ENCODE data around the gene PLXNA1.

PLXNA1 gene

DNA sequence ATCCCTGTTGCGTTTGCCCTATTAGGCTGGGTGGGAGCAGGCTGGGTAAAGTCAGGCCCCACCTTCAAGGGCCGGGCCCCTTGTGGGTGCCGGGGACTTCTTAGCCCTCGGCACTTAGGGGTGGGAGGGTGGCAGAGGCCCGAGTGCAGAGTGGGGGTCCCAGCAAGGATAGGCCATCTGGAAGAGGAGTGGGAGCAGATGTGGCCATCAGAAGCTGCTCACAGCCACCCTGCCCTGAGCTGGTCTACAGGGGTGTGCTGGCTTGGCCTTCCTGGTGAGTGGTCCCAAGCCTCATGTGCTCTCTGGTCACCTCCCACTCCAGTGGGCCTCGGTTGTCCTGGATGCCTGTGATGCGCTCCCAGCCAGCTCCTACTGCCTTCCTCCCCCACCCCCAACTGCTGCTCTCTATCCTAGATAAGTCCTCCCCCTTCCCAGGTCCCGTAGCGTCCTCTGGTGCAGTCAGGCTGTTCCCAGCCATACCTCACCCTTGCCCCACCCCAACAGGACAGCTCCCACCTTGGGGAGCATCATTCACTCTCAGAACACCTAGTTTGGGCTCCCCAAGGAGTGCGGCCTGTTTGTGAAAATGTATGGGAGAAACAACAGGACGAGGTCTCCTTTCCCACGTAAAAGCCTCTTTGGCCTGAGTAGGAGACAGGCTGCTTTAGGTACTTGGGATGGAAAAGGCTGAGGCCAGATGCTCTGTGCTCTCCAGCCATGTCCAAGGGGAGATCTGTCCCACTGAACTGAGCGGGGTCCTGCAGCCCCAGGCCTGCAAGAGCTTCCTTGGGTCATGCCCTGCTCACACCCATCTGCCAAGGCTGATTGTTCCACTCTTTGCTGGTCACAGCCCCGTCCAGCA is 24.9 kb upstream of the PLXNA1 start:
- Mint-ChIP-seq H3K4me1 (ENCODE audit: low read depth in 2 of 2) (peaks cover 4% of the 10 kb centered on the region in 2 donors), H3K27ac (no peak overlapping the region), H3K4me3 (no peak overlapping the region)

DNA sequence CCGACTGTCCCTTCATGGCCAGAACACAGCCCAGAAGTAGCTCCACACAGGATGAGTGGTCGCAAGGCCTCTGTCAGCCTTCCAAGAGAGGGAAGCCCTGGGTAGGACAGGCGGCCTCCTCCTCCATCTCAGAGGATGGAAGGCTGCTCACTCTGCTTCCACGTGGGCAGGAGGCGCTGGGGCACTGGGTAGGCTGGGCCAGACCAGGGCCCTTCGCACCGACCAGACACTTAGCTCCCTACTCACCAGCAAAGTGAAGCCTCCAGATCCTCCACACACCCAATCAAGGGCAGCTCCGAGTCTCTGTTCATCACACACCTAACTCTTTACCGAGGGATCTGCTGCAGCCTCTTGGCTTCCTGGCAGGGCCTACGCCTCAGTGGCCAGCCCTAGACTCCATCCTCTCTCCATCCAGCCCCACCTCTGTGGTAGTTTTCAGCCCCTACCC is 24.3 kb upstream of the PLXNA1 start:
- Mint-ChIP-seq H3K27ac (no peak overlapping the region), H3K36me3 (ENCODE audit: insufficient read depth) (no peaks in the 10 kb centered on the region), H3K9me3 (no peaks in the 10 kb centered on the region), H3K4me1 (ENCODE audit: low read depth in 2 of 2) (peaks cover 4% of the 10 kb centered on the region in 2 donors), H3K27me3 (no peaks in the 10 kb centered on the region), H3K4me3 (no peak overlapping the region)
- DNase-seq (no peak), ATAC-seq (replicated peaks) (no peak)

More for the DNA sequence above, 24.9 kb upstream of the PLXNA1 start:
- H3K36me3 Mint-ChIP-seq (ENCODE audit: insufficient read depth): no peaks in the 10 kb centered on the region
- H3K27me3 Mint-ChIP-seq: no peaks in the 10 kb centered on the region
- DNase-seq (no peak), ATAC-seq (replicated peaks) (no peak)
- no peaks in the 10 kb centered on the region for H3K9me3 Mint-ChIP-seq

DNA sequence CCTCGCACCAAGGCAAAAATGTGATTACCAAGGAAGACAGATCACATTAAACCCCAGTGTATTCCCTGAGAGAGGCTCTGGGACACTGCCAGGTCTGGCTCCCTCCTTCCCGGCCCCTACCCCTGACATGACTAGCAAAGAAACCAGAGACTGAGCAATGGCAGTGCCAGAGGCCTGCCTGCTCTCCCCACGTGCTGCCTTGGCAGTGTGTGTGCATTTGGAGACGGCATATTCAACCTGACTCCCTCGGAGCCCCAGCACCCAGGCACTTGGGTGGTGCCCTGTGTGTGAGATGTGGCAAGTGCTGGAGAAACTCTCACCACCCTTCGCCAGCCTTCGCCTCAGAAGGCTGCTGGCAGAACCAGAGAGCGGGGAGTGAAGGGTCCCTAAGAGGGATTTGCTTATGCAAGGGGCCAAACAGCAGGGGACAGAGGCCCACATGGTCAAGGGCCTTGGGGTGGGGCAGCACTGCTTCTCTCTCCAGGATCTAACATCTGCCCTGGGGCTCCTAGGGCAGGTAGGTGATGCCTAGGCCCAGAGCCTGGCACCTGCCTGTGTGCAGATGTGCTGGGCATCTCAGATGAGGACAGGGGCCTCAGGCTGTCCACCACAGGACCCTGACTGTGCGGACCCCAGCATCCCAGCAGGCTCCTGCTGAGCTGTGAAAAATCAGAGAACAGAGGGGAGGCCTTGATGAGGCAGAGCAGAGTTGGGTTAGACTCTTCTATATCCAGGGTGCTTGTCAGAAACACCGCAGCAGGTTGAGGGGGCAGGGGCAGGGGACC is 23.6 kb upstream of the PLXNA1 start:
- Mint-ChIP-seq H3K27ac (no peak overlapping the region), H3K4me3 (no peak overlapping the region), H3K27me3 (peaks cover 0 to under 1% of the 10 kb centered on the region in 2 donors), H3K9me3 (no peaks in the 10 kb centered on the region), H3K36me3 (ENCODE audit: insufficient read depth) (no peaks in the 10 kb centered on the region), H3K4me1 (ENCODE audit: low read depth in 2 of 2) (peaks cover 4 to 6% of the 10 kb centered on the region in 2 donors)
- ATAC-seq (replicated peaks) (no peak), DNase-seq (no peak)

DNA sequence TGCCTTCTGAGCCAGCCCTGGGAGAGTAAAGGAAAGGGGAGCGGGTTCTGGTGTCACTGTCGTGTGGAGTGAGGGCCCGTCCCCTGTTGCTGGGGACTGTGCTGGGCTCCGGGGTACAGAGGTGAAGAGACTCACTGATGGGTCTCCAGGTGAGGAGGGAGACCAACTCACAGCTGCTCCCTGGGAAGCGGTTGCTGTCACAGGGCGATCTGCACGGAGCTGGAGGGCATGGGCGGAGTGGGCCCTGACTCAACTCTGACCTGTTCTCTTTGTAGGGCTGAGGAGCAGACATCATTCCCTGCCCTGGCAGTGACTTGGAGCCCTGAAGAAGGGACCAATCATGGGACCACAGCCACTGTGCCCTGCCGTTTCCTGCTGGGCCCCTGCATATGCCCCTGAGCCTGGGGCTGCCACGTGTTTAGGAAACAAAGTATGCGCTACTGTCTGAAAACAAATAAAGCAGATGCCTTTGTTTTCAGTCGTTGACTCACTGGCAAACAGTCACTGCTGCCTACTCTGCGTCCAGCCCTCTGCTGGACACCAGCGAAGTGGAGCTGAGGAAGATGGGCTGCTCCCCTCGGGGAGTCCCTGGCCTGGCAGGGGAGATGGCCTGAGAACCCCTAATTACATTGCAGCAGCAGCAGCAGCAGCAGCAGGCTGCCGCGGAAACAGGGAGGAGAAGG is 22.9 kb upstream of the PLXNA1 start:
- Mint-ChIP-seq H3K27ac (peak overlapping the region in 1 of 2 donors; percentile 75), H3K27me3 (peaks cover 5 to 7% of the 10 kb centered on the region in 2 donors)

DNA sequence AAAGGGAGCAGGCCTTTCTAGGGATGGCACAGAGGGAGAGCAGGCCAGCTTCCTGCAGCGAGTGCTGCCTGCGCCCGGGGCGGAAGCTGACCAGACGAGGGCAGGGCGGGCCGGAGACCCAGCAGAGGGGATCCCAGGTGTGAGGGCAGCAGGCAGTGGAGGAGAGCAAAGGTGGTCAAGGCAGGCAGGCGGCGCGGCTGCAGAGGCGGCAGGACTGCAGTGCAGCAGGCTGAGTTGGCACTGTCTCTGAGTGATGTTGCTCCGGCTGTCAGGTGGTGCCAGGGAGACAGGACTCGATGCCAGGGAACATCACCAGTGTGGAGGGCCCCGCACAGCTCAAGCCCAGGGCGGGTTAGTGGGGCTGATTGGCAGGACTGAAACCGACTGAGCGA is 22.3 kb upstream of the PLXNA1 start:
- Mint-ChIP-seq H3K9me3 (no peaks in the 10 kb centered on the region), H3K4me1 (ENCODE audit: low read depth in 2 of 2) (peaks cover 4 to 6% of the 10 kb centered on the region in 2 donors), H3K4me3 (no peak overlapping the region), H3K27ac (peak overlapping the region in 1 of 2 donors; percentile 75), H3K36me3 (ENCODE audit: insufficient read depth) (no peaks in the 10 kb centered on the region), H3K27me3 (peaks cover 5 to 7% of the 10 kb centered on the region in 2 donors)
- DNase-seq (no peak), ATAC-seq (replicated peaks) (no peak)

More for the DNA sequence above, 22.9 kb upstream of the PLXNA1 start:
- Mint-ChIP-seq H3K4me1 (ENCODE audit: low read depth in 2 of 2) (peaks cover 4 to 6% of the 10 kb centered on the region in 2 donors), H3K4me3 (no peak overlapping the region), H3K36me3 (ENCODE audit: insufficient read depth) (no peaks in the 10 kb centered on the region), H3K9me3 (no peaks in the 10 kb centered on the region)
- no peak for ATAC-seq (replicated peaks)
- DNase-seq: no peak

DNA sequence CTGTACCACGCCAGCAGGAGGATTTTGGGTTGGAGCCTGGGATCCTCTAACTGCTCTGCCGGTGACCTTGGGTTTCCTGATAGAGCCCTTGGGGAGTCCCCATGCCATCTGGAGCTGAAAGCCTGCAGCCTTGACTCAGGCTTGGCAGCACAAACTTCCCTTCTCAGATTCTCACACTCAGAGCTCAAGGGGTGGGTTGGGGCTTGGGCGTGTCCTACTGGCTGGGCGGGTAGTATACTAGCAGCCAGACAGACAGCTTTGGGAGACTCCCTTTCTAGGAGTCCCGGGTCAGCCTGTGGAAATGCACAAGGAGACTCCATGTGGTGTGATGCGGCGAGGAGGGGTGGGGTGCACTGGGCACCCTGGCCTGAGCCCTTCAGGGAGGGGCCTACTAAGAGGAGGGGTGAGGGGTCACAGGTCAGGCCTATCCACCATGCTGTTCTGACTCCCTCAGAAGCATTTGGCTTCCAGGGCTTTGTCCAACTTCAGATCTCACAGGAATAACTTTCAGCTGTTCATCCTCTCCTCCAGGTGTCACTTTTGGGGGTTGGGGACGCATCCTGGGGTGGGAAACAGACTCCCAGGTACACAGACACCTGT is 21.6 kb upstream of the PLXNA1 start:
- peaks cover 2 to 6% of the 10 kb centered on the region in 2 donors for H3K4me1 Mint-ChIP-seq (ENCODE audit: low read depth in 2 of 2)
- H3K36me3 Mint-ChIP-seq (ENCODE audit: insufficient read depth): no peaks in the 10 kb centered on the region
- no peak for DNase-seq
- no peak overlapping the region for H3K4me3 Mint-ChIP-seq
- no peak for ATAC-seq (replicated peaks)
- no peak overlapping the region for H3K27ac Mint-ChIP-seq
- peaks cover 5 to 7% of the 10 kb centered on the region in 2 donors for H3K27me3 Mint-ChIP-seq
- no peaks in the 10 kb centered on the region for H3K9me3 Mint-ChIP-seq

DNA sequence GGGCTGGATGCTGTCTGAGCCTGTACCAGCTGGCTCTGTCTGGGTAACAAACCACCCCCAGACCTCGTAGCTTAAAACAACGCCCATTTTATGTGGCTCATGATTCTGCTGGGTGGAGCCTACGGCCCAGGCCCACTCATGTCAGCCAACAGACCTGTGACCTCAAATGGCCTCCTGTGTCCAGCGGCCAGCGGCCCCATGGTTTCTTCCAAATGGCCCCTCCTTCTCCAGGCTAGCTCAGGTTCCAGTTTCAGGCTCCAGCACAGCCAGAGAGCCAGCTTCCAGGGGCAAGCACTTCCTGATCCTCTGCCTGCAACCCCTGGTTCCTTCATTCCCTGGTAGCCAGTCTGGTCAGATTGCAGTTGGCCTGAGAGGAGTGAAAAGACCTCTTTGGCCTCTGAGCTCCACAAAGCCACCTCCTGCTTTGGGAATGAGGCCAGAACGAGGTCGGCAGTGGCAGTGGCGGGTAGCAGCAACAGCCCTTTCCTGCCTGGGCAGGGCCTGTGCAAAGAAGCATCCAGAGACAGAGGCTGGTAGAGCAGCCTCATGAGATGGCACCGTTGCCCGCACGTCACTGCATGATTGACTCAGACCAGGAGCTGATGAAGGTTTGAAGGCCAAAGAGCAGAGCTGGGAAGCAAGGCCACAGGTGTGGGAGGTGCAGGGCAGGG is 21.0 kb upstream of the PLXNA1 start:
- DNase-seq: no peak
- Mint-ChIP-seq H3K36me3 (ENCODE audit: insufficient read depth) (no peaks in the 10 kb centered on the region), H3K27ac (peak overlapping the region in 1 of 2 donors; percentile 44), H3K4me3 (no peak overlapping the region), H3K4me1 (ENCODE audit: low read depth in 2 of 2) (peaks cover 0 to 6% of the 10 kb centered on the region in 2 donors), H3K27me3 (peaks cover 5 to 7% of the 10 kb centered on the region in 2 donors), H3K9me3 (no peaks in the 10 kb centered on the region)
- no peak for ATAC-seq (replicated peaks)

DNA sequence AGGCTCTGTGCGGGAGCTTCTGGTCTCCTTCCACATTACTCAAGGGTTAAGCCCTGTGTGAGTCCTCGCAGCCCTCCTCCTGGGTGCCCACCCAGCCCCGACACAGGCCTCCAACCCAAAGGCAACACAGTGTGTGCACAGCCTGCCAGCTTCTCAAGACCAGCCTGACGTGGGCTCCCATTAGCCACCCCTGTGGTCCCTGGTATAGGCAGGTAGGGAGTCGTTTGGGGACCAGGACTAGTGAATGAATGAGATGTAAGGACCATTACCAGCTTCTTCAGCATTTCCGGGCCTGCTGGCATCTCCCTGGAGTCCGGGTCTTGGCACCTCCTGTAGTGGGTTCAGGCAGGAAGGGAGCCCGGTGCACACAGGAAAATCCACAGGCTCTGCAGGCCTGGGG is 20.2 kb upstream of the PLXNA1 start:
- Mint-ChIP-seq H3K27me3 (peaks cover 5 to 7% of the 10 kb centered on the region in 2 donors), H3K36me3 (ENCODE audit: insufficient read depth) (no peaks in the 10 kb centered on the region), H3K4me1 (ENCODE audit: low read depth in 2 of 2) (peaks cover 0 to 6% of the 10 kb centered on the region in 2 donors), H3K4me3 (no peak overlapping the region), H3K27ac (peak overlapping the region in 1 of 2 donors; percentile 44), H3K9me3 (no peaks in the 10 kb centered on the region)
- ATAC-seq (replicated peaks): no peak
- DNase-seq: no peak

DNA sequence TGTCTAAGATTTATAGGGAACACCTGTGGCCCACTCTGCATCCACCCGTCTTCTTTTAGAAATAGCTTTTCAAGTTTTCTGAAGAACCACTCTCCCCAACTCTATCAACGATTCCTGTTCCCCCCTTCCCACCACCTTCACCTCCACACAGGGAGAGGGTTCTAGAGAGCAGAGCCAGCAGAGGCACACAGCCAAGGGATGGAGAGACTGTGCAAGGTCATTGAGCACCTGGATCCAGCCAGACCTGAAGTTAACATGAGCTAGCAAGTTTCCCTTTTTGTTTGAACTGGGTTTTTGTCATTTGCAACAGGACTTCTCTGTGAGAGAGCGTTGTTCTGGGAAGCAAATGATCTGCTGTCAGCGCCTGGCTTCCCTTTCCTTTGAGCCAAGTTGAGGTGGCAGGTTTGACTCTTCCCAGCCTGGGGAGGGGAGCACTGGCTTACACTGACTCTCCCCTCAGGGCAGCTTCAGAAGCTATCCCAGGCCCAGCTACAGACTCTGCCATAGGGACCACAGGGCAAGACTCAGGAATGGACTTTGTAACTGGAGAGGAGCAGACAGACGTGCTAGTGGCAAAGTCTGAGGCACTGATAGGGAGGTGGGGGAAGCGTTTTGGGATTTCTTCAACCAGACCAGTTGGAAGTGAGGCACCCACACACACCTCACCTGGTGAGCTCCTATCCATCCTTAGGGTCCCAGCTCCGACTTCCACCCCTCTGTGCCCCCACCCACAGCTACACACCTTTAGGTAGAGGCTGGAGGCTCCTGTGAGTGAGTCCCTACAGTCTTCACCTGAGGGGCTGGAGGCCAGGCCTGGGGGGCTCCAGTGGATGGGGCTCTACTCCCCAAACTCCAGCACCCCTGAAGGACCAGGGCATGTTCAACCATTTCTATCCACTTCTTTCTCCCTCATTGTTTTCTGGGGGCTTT is 19.4 kb upstream of the PLXNA1 start:
- peaks cover 5 to 14% of the 10 kb centered on the region in 2 donors for H3K27me3 Mint-ChIP-seq
- H3K4me3 Mint-ChIP-seq: no peak overlapping the region
- H3K36me3 Mint-ChIP-seq (ENCODE audit: insufficient read depth): no peaks in the 10 kb centered on the region
- ATAC-seq (replicated peaks) (no peak), DNase-seq (no peak)
- no peak overlapping the region for H3K27ac Mint-ChIP-seq
- no peaks in the 10 kb centered on the region for H3K9me3 Mint-ChIP-seq
- H3K4me1 Mint-ChIP-seq (ENCODE audit: low read depth in 2 of 2): peaks cover 0 to 8% of the 10 kb centered on the region in 2 donors

DNA sequence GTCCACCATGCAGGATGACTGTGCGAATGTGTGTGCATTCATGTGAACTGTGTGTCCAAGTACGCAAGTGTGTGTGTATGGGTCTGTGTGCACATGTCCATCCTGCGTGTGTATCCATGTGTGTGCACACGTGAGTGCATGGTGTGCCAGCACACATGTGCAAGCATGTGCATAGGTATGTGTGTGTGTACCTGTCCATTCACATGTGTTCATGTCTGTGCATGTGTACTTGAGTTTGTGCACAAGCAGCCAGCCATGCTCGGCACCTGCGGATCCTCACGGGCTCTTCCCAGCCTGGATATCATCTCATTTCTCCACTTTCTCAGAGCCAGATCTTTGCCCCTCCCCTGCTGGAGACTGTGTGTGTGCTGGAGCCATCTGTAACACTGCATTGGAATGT is 18.7 kb upstream of the PLXNA1 start:
- Mint-ChIP-seq H3K9me3 (no peaks in the 10 kb centered on the region), H3K36me3 (ENCODE audit: insufficient read depth) (no peaks in the 10 kb centered on the region), H3K27ac (no peak overlapping the region), H3K4me1 (ENCODE audit: low read depth in 2 of 2) (peaks cover 0 to 8% of the 10 kb centered on the region in 2 donors), H3K4me3 (no peak overlapping the region), H3K27me3 (peaks cover 5 to 15% of the 10 kb centered on the region in 2 donors)
- no peak for ATAC-seq (replicated peaks)
- no peak for DNase-seq

DNA sequence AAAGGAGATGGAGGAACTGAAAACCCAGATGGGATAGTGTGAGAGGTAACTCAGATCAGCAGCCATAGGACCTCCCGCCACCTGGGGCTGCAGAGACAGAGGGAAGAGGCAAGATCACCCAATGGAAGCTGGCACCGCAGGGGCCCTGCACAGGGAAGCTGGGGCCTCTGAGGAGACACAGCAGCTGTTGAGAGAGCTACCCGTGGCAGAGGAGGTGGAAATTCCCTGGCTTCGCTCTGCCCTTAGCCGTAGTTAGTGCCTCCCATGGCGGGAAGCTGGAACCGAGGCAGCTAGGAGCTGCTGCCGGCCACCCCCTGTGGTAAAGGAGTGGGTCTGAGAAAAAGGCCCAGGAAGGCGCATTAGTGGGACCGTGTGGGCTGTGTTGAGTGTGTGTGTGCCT is 18.0 kb upstream of the PLXNA1 start:
- DNase-seq: no peak
- Mint-ChIP-seq H3K36me3 (ENCODE audit: insufficient read depth) (no peaks in the 10 kb centered on the region), H3K4me1 (ENCODE audit: low read depth in 2 of 2) (peaks cover 0 to 8% of the 10 kb centered on the region in 2 donors), H3K9me3 (no peaks in the 10 kb centered on the region), H3K27ac (no peak overlapping the region), H3K27me3 (peaks cover 5 to 15% of the 10 kb centered on the region in 2 donors), H3K4me3 (no peak overlapping the region)
- no peak for ATAC-seq (replicated peaks)
